Right lung (tissue), 5 donors: ENCODE measurements around the gene WDR18. TPM values are rescaled to one million over a fixed set of nuclear protein-coding genes. Genes with fewer than 3 reads are reported as not detected.
A peak's percentile ranks its signal among the peaks of the same experiment; 100 is the strongest.
"Not testable (repeated sequence)": the region's sequence is repeated elsewhere in the genome, so short reads cannot be mapped to it uniquely, and the experiment has no call there.

Experiments used
- DNase-seq, 2 donors: peaks; one replicate each; pipeline ENCODE4 v3.0.0-alpha.2; 2013
- polyA plus RNA-seq, 5 donors: library from polyadenylated mRNA; unstranded; fragments of 120-200 nt; gene quantifications; one replicate each; pipeline versions ENCODE4 v1.2.1 to v1.2.3, GENCODE V29; 2013; ENCODE audit warnings: inconsistent platforms in 1 of 5, low replicate concordance in 1 of 5; ENCODE audit not compliant: insufficient read length in 5 of 5, insufficient read depth in 1 of 5

WDR18 gene
- polyA plus RNA-seq, 5 donors: 22.3 to 47.6 (median 30.8) TPM

DNA sequence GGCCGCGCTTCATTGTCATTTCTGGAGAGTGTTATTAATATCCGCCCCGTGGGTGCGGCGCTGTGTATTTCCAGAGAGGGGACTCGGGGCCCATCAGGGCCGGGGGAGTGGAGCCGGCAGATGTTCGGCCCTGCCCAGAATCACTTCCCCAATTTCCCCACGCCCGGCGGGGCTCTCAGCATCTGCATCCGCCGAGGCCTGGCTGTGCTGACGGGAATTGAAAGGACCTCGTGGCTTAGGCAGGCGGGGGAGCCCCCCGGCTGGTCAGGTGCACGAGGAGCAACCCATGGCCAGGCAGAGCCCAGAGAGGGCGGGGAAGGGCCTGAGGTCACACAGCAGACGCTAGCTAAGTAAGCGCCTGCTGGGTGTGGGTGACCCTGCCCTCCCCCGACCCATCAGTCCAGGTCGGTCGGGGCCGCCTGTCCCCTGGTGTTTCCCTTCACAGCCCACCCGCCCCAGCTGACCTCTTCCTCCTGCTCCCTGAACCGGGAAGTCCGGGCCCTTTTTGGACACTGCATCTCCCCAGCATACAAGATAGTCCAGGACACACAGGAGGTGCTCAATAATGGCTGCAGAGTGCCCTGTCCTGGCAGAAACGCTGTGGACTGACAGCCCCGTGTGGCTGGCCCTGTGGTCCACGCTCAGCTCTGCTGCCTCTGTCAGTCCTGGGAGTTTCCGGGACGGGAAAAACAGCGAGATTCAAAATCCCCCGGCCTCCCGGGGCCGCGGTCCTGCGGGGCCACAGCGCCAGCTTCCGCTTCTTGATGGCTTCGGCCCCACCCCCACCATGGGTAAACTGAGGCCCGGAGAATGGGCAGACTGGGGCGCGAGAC, 36.2 kb upstream of the WDR18 start:
- DNase-seq: no peak

DNA sequence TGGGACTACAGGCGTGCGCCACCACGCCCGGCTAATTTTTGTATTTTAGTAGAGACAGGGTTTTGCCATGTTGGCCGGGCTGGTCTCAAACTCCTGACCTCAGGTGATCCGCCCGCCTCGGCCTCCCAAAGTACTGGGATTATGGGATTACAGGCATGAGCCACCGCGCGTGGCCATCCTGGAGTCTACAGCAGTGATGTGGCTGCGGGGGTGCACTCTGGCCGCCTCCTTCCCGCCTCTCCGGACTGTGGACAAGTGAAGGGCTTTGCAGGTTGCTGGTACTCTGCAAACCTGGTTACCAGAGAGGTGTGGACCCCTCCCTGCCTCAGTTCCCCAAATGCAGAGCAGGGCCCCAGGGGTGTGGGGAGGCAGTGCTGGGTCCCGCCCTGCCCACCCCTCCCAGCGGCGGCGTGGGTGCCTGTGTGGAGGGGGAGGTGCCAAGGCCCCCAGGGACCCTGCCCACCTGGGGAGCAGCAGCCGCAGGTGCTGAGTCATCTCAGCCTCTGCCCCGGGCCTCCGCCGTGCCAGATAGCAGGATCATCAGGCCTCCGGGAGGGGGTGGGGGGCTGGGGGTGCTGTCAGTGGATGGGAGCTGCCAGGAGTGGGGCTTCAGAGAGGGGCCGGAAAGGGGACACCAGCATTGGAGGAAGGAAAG, 35.2 kb upstream of the WDR18 start:
- DNase-seq: no peak

DNA sequence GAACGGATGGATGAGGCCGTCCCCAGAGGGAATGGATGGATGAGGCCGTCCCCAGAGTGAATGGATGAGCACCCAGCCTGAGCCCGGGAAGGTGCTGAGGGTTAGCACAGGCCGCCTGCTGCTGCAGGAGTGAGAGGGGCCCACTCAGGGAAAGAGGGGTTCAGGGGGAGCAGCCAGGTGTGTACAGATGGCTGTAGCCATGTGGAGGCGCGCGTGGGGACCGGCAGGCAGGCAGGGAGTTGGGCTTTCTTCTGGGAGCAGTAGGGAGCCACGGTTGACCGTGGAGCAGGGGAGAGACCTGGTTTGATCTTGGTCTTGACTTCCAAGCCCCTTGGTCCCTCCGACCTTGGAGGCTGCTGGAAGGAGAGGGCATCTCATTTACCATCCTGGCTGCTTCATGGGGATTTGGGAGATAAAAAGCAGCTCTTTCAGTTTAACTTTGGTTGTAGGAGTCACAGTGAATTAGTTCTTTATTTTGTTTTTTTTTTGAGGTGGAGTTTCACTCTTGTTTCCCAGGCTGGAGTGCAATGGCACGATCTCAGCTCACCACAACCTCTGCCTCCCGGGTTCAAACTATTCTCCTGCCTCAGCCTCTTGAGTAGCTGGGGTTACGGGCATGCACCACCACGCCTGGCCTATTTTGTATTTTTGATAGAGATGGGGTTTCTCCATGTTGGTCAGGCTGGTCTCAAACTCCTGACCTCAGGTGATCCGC, 33.6 kb upstream of the WDR18 start:
- DNase-seq: no peak

DNA sequence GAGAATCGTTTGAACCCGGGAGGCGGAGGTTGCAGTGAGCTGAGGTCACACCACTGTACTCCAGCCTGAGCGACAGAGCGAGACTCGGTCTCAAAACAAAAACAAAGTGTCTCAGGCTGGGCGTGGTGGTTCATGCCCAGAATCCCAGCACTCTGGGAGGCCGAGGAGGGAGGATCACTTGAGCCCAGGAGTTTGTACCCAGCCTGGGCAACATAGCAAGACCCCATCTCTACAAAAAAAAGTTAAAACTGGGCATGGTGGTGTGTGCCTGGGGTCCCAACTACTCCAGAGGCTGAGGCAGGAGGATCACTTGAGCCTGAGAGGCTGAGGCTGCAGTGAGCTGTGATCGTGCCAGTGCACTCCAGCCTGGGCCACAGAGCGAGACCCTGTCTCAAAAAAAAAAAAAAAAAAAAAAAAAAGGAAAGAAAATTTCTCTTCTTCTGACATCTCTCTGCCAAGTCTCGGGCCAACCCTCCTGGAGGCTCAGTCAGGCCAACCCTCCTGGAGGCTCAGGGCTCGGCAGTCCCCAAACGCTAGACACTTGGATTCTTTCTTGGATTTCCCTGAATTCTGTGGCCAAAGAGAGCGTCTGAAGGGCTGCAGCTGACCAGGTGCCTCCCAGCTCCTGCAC, 32.0 kb upstream of the WDR18 start:
- no peak for DNase-seq

DNA sequence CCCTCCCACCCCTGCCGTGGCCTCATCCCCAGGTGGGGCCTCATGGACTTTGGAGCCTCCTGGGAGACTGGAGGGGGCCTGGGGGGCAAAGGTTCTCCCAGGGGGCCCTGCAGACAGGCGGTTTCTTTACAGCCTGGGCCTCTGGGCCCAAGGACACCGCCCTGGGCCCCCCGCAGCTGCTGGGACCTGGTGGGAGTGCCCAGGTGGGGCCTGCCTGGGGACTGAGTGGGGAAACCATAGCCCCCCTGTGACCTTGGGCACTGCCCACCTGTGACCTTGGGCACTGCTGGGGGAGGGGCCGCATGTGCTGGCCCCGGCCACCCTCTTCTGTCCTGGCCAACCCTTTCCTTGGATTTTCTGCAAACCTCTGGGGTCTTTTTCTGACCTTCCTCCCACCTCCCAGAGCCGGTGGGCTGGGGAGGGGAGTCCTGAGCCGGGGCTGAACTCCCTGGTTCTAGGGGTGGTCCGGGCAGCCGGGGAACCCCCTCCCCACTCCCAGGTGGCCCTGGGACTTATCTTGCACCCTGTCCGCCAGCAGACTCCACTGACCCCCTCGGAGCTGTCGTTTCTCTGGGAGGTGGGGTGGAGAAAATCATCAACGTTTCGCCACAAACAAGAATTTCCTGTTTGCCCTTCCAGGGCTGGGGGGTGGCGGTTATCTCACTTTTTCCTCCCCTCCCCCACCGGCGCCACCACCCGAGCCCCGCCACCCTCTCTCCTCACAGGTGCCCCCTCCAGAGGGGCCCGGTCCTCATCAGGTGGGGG, 31.3 kb upstream of the WDR18 start:
- peak in 1 of 2 donors; percentile 52 for DNase-seq

DNA sequence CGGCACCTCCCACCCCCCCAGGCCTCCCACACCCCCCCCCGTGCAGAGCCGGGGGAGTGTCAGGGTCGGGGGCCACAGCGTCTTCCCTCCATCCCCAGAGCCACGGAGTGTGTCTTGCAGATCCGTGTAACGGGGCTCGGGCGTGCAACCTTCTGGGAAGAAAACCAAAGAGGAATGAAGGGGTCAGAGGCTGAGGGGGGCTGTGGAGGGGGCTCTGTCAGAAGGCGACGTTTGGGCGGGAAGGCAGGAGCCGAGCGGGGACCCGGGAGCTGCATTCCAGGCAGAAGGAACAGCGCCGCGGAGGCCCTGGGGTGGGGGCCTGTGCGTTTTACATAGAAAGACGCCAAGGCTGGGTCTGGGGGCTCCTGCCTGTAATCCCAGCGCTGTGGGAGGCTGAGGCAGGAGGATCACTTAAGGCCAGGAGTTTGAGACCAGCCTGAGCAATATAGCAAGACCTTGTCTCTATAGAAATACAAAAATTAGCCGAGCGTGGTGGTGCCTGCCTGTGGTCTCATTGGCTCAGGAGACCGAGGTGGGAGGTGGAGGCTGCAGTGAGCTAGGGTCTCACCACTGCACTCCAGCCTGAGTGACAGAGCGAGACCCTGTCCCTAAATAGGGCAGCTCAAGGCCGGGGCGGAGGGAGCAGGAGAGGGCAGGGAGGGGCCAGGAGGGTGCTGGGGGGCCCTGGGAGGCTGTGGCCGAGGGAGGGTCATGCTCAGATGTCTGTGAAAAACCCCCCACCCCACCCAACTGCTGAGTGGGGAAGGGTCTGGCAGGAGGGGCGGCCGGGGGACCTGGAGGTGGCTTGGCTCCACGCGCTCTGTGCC, 30.5 kb upstream of the WDR18 start:
- no peak for DNase-seq

DNA sequence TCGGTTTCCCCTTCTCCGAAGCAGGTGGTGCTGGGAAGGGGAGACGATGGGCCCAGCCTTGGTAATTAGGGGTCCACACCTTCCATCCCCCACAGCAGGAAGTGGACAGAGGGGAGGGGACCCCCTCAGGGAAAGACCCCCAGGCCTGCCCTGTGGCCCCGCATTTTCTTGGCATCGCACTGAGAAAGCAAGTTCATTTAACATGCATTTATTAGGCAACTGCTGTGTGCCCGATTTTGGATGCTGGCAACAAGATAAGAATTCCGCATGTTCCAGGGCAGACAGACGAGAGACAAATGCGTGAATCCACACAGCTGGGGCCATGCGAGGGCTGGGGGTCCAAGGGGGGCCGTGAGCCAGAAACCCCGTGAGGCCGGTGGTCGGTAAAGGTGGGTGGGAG, 29.9 kb upstream of the WDR18 start:
- DNase-seq: no peak

DNA sequence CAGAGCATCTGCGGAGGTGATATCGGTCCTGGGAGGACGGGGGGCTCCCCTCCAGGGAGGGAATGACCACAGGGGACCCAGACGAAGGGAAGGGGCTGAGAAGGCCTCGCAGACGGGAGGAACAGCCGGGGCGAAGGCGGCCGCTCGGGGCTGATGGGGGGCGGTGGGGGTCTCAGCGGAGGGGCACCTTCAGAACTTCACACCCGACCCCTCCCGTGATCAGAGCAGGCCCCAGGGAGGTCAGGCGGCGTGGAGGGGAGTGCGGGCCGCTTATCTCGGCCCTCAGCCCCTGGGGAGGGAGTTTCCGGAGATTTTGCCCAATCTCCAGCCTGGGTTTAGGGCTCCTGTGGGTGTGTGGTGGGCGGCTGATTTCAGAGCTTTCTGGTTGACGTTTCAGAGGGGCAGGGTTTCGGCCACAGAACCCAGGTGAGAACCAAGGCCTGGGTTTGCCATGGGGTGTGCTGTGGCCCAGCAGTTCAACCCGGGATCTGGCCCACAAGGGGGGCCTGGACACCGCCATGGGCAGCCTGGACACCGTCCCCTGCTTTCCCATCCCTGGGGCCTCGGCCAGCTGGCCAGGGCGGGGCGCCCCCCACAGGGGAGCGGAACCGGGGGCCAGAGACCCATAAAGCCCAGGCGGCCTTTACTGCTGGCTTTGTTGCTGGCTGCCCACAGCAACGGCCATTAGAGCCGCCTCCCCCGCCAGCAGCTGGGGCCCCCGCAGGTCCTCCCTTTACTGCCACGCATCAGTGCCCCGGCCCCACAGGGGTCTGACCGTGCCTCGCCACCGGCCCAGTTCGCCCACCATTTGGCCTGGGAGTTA, 29.3 kb upstream of the WDR18 start:
- no peak for DNase-seq

DNA sequence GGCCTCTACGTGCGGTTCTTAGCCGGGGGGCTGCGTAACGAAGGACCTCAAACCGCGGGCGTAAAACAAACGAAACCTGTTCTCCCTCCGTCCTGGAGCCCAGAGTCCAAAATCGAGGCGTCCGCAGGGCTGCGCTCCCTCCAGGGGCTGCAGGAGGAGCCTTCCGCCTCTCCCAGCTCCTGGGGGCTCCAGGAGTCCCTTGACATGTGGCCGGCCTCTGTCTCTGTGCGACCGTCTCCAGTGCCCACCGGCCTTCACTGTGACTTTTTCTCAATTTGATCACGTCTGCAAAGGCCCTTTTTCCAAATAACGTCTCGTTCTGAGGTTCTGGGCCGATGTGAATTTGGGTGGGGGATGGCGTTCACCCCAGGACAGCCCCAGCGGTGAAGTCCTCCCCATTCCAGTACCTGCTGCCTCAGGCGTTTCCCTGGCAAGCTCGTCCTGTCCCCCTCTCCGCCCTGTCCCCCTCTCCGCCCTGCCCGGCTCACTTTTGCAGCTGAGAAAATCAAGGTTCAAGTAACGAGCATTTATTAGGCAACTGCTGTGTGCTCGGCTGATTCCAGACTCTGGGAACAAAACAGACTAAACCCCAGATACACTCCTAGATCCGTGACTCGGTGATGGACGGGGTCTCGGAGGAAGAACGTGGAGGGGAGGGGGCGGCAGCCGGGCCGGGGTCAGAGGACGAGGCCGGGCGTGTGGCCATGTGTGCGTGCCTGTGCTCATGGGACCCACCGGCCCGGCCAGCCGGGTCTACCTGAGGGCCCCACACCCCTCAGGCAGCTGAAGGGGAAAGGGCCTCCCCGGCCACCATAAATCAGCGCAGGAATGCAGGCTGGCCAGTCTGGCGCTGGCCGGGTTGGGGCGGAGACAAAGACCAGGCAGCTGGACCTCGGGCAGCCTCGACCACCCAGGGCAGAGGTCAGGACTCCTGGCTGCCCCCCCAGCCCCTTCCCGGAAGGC, 28.1 kb upstream of the WDR18 start:
- DNase-seq: no peak

DNA sequence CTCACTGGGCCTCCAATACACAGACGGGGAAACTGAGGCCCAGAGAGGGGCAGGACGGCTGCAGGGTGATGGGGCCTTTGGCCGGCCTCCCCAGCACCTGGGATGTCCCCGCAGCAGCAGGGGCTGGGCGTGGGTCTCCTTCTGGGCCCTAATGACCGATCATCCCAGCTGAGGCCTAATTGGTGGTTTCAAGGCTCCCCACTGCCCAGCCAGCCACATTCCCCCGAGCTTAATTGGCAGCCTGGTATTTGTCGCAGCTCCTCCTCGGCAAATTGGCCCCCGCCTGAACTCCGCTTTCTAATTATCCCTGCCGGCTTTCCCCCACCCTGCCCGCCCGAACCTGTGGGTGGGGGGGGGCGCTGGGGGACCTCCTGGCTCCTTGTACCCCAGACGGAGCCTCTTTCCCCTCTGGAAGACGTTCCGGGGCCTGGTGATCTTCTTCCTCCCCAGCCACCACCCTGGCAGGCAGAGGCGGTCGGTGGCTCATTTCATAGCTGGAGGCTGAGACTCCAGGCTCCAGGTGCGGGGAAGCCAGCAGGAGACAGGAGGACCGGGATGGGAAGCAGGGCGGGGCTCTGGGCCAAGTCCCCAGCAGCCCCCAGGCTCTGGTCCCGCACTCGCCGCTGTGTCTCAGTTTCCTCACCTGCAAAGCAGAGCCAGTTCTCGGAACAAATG, 27.2 kb upstream of the WDR18 start:
- no peak for DNase-seq

DNA sequence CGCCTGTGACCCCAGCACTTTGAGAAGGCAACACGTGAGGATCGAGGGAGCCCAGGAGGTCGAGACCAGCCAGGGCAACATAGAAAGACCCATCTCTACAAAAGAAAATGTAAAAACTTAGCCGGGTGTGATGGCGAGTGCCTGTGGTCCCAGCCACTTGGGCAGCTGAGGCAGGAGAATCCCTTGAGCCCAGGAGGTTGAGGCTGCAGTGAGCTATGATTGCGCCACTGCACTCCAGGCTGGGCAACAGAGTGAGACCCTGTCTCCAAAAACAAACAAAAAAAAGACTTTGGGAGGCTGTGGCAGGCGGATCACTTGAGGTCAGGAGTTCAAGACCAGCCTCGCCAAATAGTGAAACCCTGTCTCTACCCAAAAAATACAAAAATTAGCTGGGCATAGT, 26.6 kb upstream of the WDR18 start:
- not testable (repeated sequence) for DNase-seq

DNA sequence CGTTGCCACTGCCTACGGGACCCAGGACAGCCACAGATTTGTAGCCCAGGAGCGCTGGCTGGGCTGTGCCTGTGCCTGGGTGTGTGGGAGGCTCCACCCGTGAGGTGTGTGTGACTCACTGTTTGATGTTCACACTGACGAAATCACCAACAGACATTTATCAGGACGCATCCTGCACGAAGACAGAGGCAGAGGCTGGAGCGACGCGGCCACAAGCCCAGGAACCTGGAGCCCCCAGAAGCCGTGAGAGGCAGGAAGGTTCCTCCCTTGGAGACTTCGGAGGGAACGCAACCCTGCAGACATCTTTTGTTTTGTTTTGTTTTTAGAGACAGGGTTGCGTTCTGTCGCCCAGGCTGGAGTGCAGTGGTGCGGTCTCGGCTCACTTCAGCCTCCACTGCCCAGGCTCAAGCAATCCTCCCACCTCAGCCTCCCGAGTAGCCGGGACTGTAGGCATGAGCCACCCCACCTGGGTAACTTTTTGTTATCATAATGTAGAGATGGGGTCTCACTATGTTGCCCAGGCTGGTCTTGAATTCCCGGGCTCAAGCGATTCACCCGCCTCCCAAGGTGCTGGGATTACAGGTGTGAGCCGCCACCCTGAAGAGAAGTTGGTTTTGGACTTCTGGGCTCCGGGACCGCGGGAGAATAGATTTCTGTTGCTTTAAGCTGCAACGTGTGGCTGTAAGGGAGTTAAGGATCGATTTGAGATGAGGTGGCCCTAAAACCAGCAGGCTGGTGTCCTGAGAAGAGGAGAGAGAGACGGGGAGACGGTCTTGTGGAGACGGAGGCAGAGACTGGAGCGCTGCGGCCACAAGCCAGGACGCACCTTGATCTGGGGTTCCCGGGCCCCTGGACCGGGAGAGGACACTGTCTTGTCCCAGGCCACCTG, 24.9 kb upstream of the WDR18 start:
- DNase-seq: no peak

DNA sequence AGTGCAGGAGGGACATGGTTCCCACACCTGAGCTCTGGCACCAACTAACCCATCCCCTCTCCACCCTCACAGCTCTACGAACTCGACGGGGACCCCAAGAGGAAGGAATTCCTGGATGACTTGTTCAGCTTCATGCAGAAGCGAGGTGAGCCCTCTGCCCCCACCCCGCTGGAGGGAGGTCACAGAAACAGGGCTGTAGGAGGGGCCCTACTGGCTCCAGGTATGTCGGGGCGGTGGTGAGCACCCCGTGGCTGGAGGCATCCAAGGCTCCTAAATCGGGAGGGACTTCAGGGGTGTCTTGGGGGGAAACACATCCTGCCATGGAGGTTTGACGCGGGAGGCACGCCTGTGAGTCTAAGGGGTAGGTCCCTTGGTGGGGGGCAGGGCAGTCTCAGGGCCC, 24.1 kb upstream of the WDR18 start:
- DNase-seq: no peak

DNA sequence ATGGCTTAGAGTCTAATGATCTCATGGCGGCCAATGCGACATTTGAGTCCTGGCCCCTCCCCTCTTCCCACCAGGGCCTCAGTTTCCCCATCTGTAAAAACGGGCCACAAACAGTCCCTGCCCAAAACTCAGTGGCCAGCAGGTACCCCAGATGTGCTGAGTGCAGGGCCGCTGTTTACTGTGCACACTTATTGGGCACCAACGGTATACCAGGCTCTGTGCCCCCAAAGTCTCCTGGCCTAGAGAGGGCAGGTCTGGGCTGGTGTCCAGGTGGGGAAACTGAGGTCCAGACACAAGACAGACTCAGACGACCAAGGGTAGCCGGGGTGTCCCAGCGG, 23.6 kb upstream of the WDR18 start:
- DNase-seq: no peak

DNA sequence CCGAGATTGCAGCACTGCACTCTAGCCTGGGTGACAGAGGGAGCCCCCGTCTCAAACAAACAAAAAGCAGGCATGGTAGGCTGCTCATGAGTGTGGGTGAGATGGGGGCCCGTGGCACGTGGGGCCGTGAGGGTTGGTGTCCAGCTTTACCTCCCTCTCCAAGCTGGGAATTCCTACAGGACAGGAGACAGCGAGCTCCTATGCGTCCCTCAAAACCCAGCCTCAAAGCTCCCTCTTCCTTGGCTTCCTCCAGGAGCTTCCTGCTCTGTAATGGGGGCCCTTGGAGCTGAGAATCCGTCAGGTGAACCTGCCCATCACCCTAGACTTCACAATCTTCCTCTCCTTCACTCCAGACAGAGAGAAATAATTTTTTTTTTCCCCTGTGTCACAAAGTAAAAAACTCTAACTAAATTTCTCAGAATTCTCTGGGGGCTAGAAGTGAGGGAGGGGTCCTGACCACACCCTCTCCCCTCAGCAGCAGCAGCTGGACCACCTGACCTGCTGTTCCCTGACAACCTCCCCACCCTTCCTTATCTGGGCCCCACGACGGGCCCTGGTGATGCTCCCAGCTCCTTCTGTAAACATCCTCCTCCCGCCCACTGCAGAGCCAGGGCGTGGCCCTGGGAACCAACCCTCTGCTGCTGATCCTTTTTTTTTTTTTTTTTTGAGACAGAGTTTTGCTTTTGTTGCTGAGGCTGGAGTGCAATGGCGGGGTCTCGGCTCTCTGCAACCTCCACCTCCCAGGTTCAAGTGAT, 22.1 kb upstream of the WDR18 start:
- no peak for DNase-seq
